ENCODE data around the gene DDX27.
A peak's percentile ranks its signal among the peaks of the same experiment; 100 is the strongest.

DDX27 gene

DNA sequence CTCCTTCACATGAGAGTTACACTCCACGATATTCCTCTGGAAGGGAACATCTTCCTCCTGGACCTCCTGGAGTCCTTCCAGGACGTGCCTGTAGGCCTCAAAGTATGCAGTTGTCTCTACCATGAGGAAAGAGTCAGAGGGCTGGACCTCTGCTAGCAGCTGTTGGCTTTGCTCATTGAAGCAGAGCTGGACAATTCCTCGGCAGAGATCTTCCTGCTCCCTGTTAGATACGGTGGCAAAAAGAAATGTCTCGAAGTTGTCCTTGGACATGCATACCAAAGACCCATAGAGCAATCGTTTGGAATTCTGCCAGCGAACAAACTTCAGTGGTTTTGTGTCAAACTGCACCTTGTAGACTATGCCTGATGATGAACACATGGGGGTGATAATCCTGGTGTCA lies 51.0 kb downstream of the DDX27 start:
- Mint-ChIP-seq H3K36me3 (ENCODE audit: low read depth) (peaks cover 61% of the 10 kb centered on the region), H3K9me3 (no peaks in the 10 kb centered on the region), H3K4me1 (peaks cover 28% of the 10 kb centered on the region), H3K27me3 (ENCODE audit: low read depth) (no peaks in the 10 kb centered on the region), H3K4me3 (no peak overlapping the region), H3K27ac (no peak overlapping the region)
- TF ChIP-seq, protein P1, sequence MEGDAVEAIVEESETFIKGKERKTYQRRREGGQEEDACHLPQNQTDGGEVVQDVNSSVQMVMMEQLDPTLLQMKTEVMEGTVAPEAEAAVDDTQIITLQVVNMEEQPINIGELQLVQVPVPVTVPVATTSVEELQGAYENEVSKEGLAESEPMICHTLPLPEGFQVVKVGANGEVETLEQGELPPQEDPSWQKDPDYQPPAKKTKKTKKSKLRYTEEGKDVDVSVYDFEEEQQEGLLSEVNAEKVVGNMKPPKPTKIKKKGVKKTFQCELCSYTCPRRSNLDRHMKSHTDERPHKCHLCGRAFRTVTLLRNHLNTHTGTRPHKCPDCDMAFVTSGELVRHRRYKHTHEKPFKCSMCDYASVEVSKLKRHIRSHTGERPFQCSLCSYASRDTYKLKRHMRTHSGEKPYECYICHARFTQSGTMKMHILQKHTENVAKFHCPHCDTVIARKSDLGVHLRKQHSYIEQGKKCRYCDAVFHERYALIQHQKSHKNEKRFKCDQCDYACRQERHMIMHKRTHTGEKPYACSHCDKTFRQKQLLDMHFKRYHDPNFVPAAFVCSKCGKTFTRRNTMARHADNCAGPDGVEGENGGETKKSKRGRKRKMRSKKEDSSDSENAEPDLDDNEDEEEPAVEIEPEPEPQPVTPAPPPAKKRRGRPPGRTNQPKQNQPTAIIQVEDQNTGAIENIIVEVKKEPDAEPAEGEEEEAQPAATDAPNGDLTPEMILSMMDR (IDR thresholded peaks at IDR 0.05; ENCODE audit: unreplicated experiment in 3 of 3) = no peak

DNA sequence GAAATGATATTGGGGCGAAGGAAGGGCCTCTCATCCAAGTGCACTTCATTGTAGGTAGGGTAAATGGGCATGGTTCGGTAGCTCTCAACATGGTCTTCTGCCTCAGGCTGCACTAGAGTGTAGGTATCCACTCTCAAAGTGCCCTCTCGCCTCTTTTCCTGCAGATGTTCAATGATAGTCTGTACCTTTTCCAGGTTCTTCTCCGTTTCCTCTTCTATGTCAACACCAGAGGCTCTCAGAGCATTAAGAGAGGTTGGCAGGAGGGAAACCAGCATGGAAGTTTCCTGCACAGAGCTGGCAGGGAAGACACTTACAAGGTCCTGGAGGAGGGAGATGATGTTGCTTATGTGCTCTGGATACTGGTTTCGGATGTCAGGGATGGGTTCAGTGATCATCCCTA lies 51.5 kb downstream of the DDX27 start:
- Mint-ChIP-seq H3K4me3 (no peak overlapping the region), H3K27ac (no peak overlapping the region), H3K9me3 (no peaks in the 10 kb centered on the region), H3K4me1 (peaks cover 28% of the 10 kb centered on the region), H3K27me3 (ENCODE audit: low read depth) (no peaks in the 10 kb centered on the region), H3K36me3 (ENCODE audit: low read depth) (peaks cover 62% of the 10 kb centered on the region)
- TF ChIP-seq, protein P1 (IDR thresholded peaks at IDR 0.05; ENCODE audit: unreplicated experiment in 3 of 3) = no peak

DNA sequence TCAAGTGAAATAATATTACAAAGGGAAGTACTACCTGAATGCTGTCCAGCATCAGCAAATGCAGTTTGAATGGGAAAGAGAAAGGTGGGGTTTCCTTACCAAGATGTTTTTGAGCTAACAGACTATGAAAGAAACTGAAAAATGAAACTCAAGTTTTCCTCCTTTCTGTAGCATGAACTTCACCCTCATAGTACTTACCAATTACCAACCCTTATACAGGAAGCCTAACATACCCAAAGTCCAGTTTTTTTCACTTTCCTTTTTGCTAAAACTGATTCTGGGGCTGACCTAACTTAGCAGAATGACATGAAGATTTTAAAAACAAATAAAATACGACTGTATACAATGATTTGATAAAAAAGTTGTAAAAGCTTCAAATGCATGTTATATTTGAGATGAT lies 53.4 kb downstream of the DDX27 start:
- Mint-ChIP-seq H3K9me3 (no peaks in the 10 kb centered on the region), H3K4me1 (peaks cover 30% of the 10 kb centered on the region), H3K27me3 (ENCODE audit: low read depth) (no peaks in the 10 kb centered on the region), H3K27ac (no peak overlapping the region), H3K36me3 (ENCODE audit: low read depth) (peaks cover 59% of the 10 kb centered on the region), H3K4me3 (no peak overlapping the region)
- TF ChIP-seq, protein P1 (IDR thresholded peaks at IDR 0.05; ENCODE audit: unreplicated experiment in 3 of 3) = no peak

DNA sequence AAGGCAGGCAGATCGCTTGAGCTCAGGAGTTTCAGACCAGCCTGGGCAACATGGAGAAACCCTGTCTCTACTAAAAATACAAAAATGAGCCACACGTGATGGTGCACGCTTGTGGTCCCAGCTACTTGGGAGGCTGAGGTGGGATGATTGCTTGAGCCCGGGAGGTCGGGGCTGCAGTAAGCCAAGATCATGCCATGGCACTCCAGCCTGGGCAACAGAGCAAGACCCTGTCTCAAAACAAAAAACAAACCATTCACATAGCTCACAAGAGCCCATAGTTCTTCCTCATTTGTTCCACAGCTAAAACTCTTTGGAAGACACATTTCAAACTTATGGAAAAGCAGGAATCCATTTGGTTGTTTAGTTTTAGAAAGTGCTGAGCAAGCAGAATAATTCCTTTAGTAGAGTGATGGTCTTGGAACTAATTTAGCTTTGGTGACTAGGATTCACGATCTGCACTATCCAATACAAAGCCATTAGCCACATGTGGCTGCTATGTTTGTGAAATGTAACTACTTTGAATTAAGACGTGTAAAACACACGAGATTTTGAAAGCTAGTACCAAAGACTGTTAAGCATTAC lies 54.6 kb downstream of the DDX27 start:
- H3K4me3 Mint-ChIP-seq = no peak overlapping the region
- TF ChIP-seq, protein P1 (IDR thresholded peaks at IDR 0.05; ENCODE audit: unreplicated experiment in 3 of 3) = no peak

DNA sequence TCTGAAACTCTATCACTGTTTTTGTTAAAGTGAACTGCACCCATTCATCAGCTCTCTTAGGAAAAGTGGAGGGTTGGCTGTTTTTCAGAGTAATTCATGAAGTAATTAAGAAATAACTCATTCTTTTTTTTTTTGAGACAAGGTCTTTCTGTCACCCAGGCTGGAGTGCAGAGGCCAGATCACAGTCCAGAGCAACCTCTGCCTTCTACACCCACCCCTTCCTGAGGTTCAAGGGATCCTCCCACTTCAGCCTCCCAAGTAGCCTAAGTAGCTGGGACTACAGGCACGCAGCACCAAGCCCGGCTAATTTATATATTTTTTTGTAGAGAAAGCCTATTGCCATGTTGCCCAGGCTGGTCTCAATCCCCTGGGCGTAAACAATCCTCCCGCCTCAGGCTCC lies 56.0 kb downstream of the DDX27 start:
- Mint-ChIP-seq H3K4me1 (peaks cover 21% of the 10 kb centered on the region), H3K27me3 (ENCODE audit: low read depth) (peaks cover 4% of the 10 kb centered on the region), H3K36me3 (ENCODE audit: low read depth) (peaks cover 58% of the 10 kb centered on the region), H3K4me3 (peak overlapping the region in 1 of 3 experiments; percentile 23), H3K27ac (no peak overlapping the region), H3K9me3 (peaks cover 9% of the 10 kb centered on the region)
- TF ChIP-seq, protein P1 (IDR thresholded peaks at IDR 0.05; ENCODE audit: unreplicated experiment in 3 of 3) = no peak

More for the DNA sequence above, 54.6 kb downstream of the DDX27 start:
- Mint-ChIP-seq H3K27me3 (ENCODE audit: low read depth) (peaks cover 4% of the 10 kb centered on the region), H3K4me1 (peaks cover 24% of the 10 kb centered on the region), H3K36me3 (ENCODE audit: low read depth) (peaks cover 58% of the 10 kb centered on the region), H3K27ac (no peak overlapping the region), H3K9me3 (peaks cover 4% of the 10 kb centered on the region)

DNA sequence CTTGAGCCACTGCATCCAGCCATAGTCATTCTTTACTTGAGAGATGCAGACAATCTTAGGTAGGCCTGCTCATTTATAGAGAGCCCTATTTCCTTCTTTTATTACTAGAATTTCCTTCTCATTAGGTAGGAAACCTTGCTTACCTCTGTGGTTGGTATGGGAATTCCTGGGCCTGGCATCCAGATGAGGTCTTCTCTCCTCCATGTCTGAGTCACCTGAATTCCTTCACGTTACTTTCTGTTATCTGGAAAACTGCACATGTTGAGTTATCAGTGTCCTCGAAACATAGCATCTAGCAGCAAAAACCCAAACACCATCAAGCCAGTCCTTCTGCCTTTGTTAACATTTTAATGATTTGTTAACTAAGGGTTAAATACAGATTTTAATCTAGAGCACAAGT lies 56.4 kb downstream of the DDX27 start:
- peaks cover 58% of the 10 kb centered on the region for H3K36me3 Mint-ChIP-seq (ENCODE audit: low read depth)
- peak overlapping the region in 1 of 3 experiments; percentile 7 for H3K27ac Mint-ChIP-seq
- H3K27me3 Mint-ChIP-seq (ENCODE audit: low read depth) = peaks cover 4% of the 10 kb centered on the region
- H3K4me1 Mint-ChIP-seq = peaks cover 21% of the 10 kb centered on the region
- peak overlapping the region in 2 of 3 experiments; percentile 23 to 60 for H3K4me3 Mint-ChIP-seq
- TF ChIP-seq, protein P1 (IDR thresholded peaks at IDR 0.05; ENCODE audit: unreplicated experiment in 3 of 3) = no peak
- peaks cover 11% of the 10 kb centered on the region for H3K9me3 Mint-ChIP-seq

Data from nephron (organoid).